Keratinocyte (primary cell): Measurements from ENCODE around the gene EPHA3. TPM values are rescaled to one million over a fixed set of nuclear protein-coding genes. Genes with fewer than 3 reads are reported as not detected.

Experiments
- DNase-seq: peaks from one replicate; pipeline ENCODE4 v3.0.0-alpha.2; 2011; ENCODE audit warnings: low read depth, missing footprints, low spot score
- FAIRE-seq: peaks from 2 replicates; lab custom pipeline; 2011; peaks lifted over from hg19 to GRCh38; lab: Jason Lieb, UNC
- H2AFZ ChIP-seq: 2 replicates; pipeline ENCODE4 v1.6.0; 2012; ENCODE audit warnings: low read length, control low read depth, inconsistent platforms; ENCODE audit not compliant: control insufficient read depth
- H3K27ac ChIP-seq: 2 replicates; pipeline ENCODE4 v1.5.1; 2011; ENCODE audit warnings: low read length; ENCODE audit not compliant: control insufficient read depth, insufficient read depth
- H3K27me3 ChIP-seq: 3 replicates; pipeline ENCODE4 v1.6.0; 2011; ENCODE audit warnings: low read length; ENCODE audit not compliant: control insufficient read depth, insufficient read depth; ENCODE audit errors: extremely low read depth
- H3K36me3 ChIP-seq, 2 experiments: 2 replicates in 1 of 2; 3 replicates in 1 of 2; pipeline ENCODE4 v1.5.1; 2011; ENCODE audit warnings: low read length in 2 of 2, mild to moderate bottlenecking in 1 of 2; ENCODE audit not compliant: control insufficient read depth in 2 of 2, insufficient read depth in 2 of 2; ENCODE audit errors: extremely low read depth in 1 of 2
- H3K4me1 ChIP-seq: 3 replicates; pipeline ENCODE4 v1.5.1; 2011; ENCODE audit warnings: low read length; ENCODE audit not compliant: control insufficient read depth, insufficient read depth; ENCODE audit errors: extremely low read depth
- H3K4me2 ChIP-seq: 3 replicates; pipeline ENCODE4 v1.6.0; 2011; ENCODE audit warnings: low read depth, low read length; ENCODE audit not compliant: control insufficient read depth, insufficient read depth; ENCODE audit errors: extremely low read depth
- H3K4me3 ChIP-seq, 3 experiments: fragments of 200-600 bp in 1 of 3; sonication (generic) in 1 of 3; 2 replicates in 2 of 3; 3 replicates in 1 of 3; pipeline ENCODE4 v1.5.1; 2011 to 2016; ENCODE audit warnings: low read length in 3 of 3, mild to moderate bottlenecking in 3 of 3, control low read depth in 2 of 3, inconsistent platforms in 1 of 3, low read depth in 1 of 3, mixed read lengths in 1 of 3, mixed run types in 1 of 3, moderate library complexity in 1 of 3; ENCODE audit not compliant: control insufficient read depth in 2 of 3, insufficient read depth in 2 of 3; ENCODE audit errors: extremely low read depth in 1 of 3
- H3K79me2 ChIP-seq: 2 replicates; pipeline ENCODE4 v1.6.0; 2012; ENCODE audit warnings: low read length; ENCODE audit not compliant: control insufficient read depth, insufficient read depth
- H3K9ac ChIP-seq: 3 replicates; pipeline ENCODE4 v1.6.0; 2011; ENCODE audit warnings: low read length; ENCODE audit not compliant: control insufficient read depth, insufficient read depth; ENCODE audit errors: extremely low read depth
- H3K9me1 ChIP-seq: 3 replicates; pipeline ENCODE4 v1.6.0; 2011; ENCODE audit warnings: low read length; ENCODE audit not compliant: control insufficient read depth, insufficient read depth; ENCODE audit errors: extremely low read depth
- H3K9me3 ChIP-seq: 2 replicates; pipeline ENCODE4 v1.5.1; 2012; ENCODE audit warnings: low read depth, low read length; ENCODE audit not compliant: control insufficient read depth
- H4K20me1 ChIP-seq: 3 replicates; pipeline ENCODE4 v1.6.0; 2011; ENCODE audit warnings: low read length; ENCODE audit not compliant: control insufficient read depth, insufficient read depth; ENCODE audit errors: extremely low read depth
- CTCF ChIP-seq, 3 experiments: IDR thresholded peaks in 1 of 3; conservative IDR thresholded peaks in 1 of 3; optimal IDR thresholded peaks in 1 of 3; 2 replicates in 2 of 3; 3 replicates in 1 of 3; pipeline versions ENCODE3 to v1.5.1; 2011; ENCODE audit warnings: low read length in 3 of 3, mild to moderate bottlenecking in 3 of 3, moderate library complexity in 2 of 3, control low read depth in 1 of 3, inconsistent platforms in 1 of 3; ENCODE audit not compliant: insufficient read depth in 2 of 3; ENCODE audit errors: extremely low read depth in 1 of 3
- EZH2 ChIP-seq: IDR thresholded peaks from one replicate; pipeline ENCODE4 v1.6.1; 2012; ENCODE audit warnings: inconsistent platforms, mild to moderate bottlenecking, low read length, moderate library complexity
- dilution Hi-C: fragments of 300-500 bp; cut with MboI; formaldehyde crosslinking; loops from one replicate; pipeline ENCODE4 v1.7.0; 2020; ENCODE audit warnings: low sequenced_read_pairs; ENCODE audit not compliant: extremely low pct_ligation_motif_present
- polyA plus RNA-seq, 5 experiments: library from polyadenylated mRNA; depleted of rRNA in 3 of 5; stranded (reverse) in 3 of 5; stranded (forward) in 1 of 5; unstranded in 1 of 5; fragments of >200 nt; gene quantifications; 1 replicate in 1 of 5; 2 replicates in 3 of 5; 3 replicates in 1 of 5; pipeline versions ENCODE4 v1.2.1 to v1.2.3, GENCODE V29; 2011 to 2012; ENCODE audit warnings: missing spikeins in 2 of 5, low read depth in 1 of 5, low replicate concordance in 1 of 5

EPHA3 gene
- polyA plus RNA-seq, 1 donor (not counting 4 experiments of a cell fraction or from before 2014, with no cell fraction given) = 0.13 TPM

- FAIRE-seq = no peak
- dilution Hi-C loops = no loop called here
- no peaks in the 10 kb centered on the region for H3K4me1 ChIP-seq
- H3K4me2 ChIP-seq = no peak overlapping the region
- DNase-seq = no peak
- no peak for TF ChIP-seq CTCF (optimal IDR thresholded peaks at IDR 0.05 in 1 of 3, IDR thresholded peaks at IDR 0.05 in 1 of 3, conservative IDR thresholded peaks at IDR 0.05 in 1 of 3; ENCODE audit: extremely low read depth in 1 of 3, insufficient read depth in 2 of 3, low read length in 3 of 3)
- no peak for TF ChIP-seq EZH2
- H3K79me2 ChIP-seq = no peaks in the 10 kb centered on the region
- H3K9me3 ChIP-seq = no peaks in the 10 kb centered on the region
- no peaks in the 10 kb centered on the region for H3K9me1 ChIP-seq
- H3K9ac ChIP-seq = no peak overlapping the region
- H3K4me3 ChIP-seq = no peak overlapping the region
- no peaks in the 10 kb centered on the region for H3K27me3 ChIP-seq
- no peak overlapping the region for H2AFZ ChIP-seq
- no peak overlapping the region for H3K27ac ChIP-seq
- no peaks in the 10 kb centered on the region for H3K36me3 ChIP-seq
- H4K20me1 ChIP-seq = no peaks in the 10 kb centered on the region
These were observed 180.6 kb downstream of the EPHA3 start for GRCh38 chr3:89287902-89288508.

DNA sequence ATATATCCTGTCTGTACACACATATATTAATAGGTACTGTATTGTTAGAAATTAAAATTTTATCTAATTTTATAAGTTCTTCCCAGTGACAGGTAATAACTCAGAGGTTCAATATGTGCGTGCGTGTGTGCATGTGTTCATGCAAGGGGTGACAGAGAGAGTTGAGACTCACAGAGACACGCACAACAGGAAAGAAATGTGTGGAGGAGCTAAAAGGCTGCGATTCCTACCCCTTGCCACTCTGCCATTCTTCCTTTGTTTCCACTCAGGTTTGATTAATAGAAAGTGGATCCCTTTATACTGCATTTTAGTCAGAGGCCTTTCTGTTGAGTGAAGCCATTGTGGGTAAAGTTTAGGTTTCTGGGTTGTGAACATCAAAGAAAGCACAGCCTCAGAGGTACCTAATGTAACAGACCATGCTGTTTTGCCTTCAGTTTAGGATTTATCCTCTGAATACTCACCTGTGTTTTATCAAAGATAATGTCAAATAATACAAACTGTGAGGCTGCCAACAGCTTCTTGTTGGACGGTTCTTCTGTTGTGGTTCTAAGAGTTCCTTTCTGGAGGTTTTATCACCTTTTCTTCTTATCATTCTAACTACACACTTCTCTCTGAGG is 182.3 kb downstream of the EPHA3 start:
- H3K4me1 ChIP-seq = no peaks in the 10 kb centered on the region
- DNase-seq (no peak), FAIRE-seq (no peak)
- dilution Hi-C loops = no loop called here
- no peaks in the 10 kb centered on the region for H4K20me1 ChIP-seq
- no peaks in the 10 kb centered on the region for H3K9me1 ChIP-seq
- no peak overlapping the region for H3K4me3 ChIP-seq
- H3K36me3 ChIP-seq = no peaks in the 10 kb centered on the region
- H3K27me3 ChIP-seq = no peaks in the 10 kb centered on the region
- H3K9me3 ChIP-seq = no peaks in the 10 kb centered on the region
- no peak overlapping the region for H2AFZ ChIP-seq
- no peaks in the 10 kb centered on the region for H3K79me2 ChIP-seq
- H3K9ac ChIP-seq = no peak overlapping the region
- TF ChIP-seq CTCF (optimal IDR thresholded peaks at IDR 0.05 in 1 of 3, IDR thresholded peaks at IDR 0.05 in 1 of 3, conservative IDR thresholded peaks at IDR 0.05 in 1 of 3; ENCODE audit: extremely low read depth in 1 of 3, insufficient read depth in 2 of 3, low read length in 3 of 3) = no peak
- TF ChIP-seq EZH2 = no peak
- no peak overlapping the region for H3K27ac ChIP-seq
- no peak overlapping the region for H3K4me2 ChIP-seq
